Stimulated activated CD8-positive, alpha-beta memory T cell treated with anti-CD3 and anti-CD28 coated beads, Interleukin-2, amount 100 ng/mL, for 1 hour (primary cell): ENCODE results near the gene APAF1.

Source experiments
- DNase-seq, 2 donors: peaks; one replicate each; pipeline ENCODE4 v3.0.0-alpha.2; 2020; ENCODE audit warnings: low read depth in 2 of 2

The APAF1 gene

GRCh38 chr12:98656289-98657101 lies 11.4 kb downstream of the APAF1 start:
- DNase-seq = no peak

GRCh38 chr12:98660521-98660920 lies 15.4 kb downstream of the APAF1 start:
- DNase-seq = no peak

GRCh38 chr12:98669751-98670150 lies 24.7 kb downstream of the APAF1 start:
- no peak for DNase-seq

- DNase-seq = no peak
These were observed 26.4 kb downstream of the APAF1 start for GRCh38 chr12:98671459-98671858.

- no peak for DNase-seq
These were observed 29.8 kb downstream of the APAF1 start for GRCh38 chr12:98674841-98675240.

- no peak for DNase-seq
These were observed 33.3 kb downstream of the APAF1 start for GRCh38 chr12:98678236-98678945.

- DNase-seq = no peak
These were observed 34.0 kb downstream of the APAF1 start for GRCh38 chr12:98678946-98679610.

GRCh38 chr12:98679611-98680005 lies 34.5 kb downstream of the APAF1 start:
- DNase-seq = no peak

- DNase-seq = no peak
These were observed 39.1 kb downstream of the APAF1 start for GRCh38 chr12:98684199-98684598.

GRCh38 chr12:98686603-98687002 lies 41.5 kb downstream of the APAF1 start:
- no peak for DNase-seq

- DNase-seq = no peak
These were observed 46.3 kb downstream of the APAF1 start for GRCh38 chr12:98691351-98691750.

GRCh38 chr12:98696036-98696646 lies 51.1 kb downstream of the APAF1 start:
- DNase-seq = no peak

- no peak for DNase-seq
These were observed 52.1 kb downstream of the APAF1 start for GRCh38 chr12:98697209-98697608.

- no peak for DNase-seq
These were observed 53.7 kb downstream of the APAF1 start for GRCh38 chr12:98698603-98699463.

GRCh38 chr12:98699586-98699985 lies 54.5 kb downstream of the APAF1 start:
- DNase-seq = no peak

GRCh38 chr12:98701166-98701565 lies 56.1 kb downstream of the APAF1 start:
- DNase-seq = no peak

- no peak for DNase-seq
These were observed 63.9 kb downstream of the APAF1 start for GRCh38 chr12:98709022-98709421.

GRCh38 chr12:98714426-98714825 lies 69.3 kb downstream of the APAF1 start:
- DNase-seq = no peak

GRCh38 chr12:98719515-98720504 lies 74.7 kb downstream of the APAF1 start:
- no peak for DNase-seq

- no peak for DNase-seq
These were observed 76.2 kb downstream of the APAF1 start for GRCh38 chr12:98721204-98721702.
